Measurements from ENCODE around the gene ZDHHC13.

ZDHHC13 gene

DNA sequence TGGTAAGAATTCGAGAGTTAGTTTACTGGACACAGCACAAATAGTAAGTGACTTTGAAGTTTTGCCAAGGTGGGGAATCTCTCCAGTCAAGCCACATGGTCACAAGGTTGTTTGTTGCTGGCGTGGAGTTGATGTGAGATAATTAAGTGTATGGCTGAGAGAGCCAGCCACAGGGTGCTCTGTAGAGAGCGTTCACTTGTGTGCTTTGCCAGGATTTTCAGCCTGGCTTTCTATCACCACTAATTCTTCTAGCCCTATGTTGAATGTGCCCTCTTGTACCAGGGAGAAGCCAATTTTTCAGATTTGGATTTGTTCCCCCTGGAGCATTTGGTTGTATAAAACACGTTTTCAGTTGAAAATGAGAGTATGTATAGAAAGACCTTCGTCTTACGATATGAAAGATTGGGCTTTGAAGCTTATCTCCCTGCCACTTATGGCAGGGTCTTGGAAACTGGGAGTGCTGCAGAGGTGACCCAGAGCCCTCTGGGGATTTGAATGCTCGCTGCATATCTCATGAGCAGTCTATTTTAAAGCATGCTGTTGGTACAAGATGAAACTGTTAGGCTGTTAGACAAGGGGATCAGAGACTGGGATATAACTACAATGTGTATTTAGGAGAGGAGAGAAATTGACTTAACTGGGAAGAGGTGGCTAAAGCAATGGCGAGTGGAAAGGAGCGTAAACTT lies 56.2 kb downstream of the ZDHHC13 start:
- DNase-seq, result no peak

DNA sequence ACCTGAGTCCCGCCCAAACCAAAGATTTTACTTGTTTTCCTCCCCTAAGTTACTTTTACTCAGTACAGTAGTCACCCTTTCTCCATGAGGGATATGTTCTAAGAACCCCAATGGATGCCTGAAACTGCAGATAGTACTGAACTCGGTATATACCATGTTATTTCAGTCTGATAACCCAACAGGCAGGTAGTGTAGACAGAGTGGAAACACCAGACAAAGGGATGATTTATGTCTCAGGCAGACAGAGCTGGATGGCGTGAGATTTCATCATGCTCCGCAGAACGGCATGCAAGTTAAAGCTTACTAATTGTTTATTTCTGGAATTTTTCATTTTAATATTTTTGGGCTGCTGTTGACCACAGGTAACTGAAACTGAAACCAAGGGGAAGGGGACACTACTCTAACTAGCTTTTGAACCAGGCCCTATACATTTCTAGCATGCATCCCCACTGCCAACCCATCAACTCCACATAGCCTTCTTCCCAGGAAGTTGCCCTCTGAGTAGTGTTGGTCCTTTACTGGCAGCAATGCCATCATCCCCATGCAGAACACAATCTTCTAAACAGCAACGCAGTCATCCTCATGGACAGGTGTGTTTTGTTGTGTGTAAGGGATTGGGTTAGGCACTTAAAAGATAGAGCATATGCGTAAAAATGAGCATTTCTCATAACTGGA lies 57.1 kb downstream of the ZDHHC13 start:
- no peak for DNase-seq

- DNase-seq, result no peak
These were observed 59.7 kb downstream of the ZDHHC13 start for GRCh38 chr11:19176629-19177186.

DNA sequence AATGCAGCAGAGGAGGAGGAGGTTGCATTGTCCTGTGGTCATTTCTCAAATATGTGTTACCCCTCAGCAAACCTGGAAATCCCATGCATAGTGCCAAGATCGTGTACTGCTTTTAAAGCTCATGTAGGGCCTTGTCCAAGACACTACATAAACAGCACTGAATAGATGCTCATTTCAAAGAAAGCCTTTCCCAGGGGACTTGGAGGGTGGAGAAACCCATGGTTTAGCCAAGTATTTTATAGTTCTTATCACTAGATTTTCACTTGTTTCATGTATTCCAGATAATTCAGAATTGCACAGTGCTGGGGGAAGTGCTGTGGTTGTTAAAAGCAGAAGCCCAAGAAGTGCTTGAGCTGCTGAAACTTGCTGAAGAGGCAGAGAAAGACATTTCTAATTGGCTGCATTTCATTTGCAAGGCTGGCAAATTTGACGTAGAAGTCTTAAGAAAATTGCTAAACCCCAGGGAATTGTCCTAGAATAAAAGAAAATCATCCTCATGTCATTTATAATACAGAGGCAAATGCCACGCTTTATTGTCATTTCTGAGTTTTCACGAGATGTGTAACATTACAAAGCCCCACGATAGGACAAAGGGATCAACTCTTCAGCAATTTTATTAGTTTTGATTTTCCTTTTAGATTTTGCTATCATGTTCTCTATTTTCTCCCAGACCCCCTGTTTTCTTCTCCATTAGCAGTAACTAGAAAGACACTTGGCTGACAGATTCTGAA lies 64.7 kb downstream of the ZDHHC13 start:
- DNase-seq, result no peak

- DNase-seq, result no peak
These were observed 66.7 kb downstream of the ZDHHC13 start for GRCh38 chr11:19183646-19184045.

DNA sequence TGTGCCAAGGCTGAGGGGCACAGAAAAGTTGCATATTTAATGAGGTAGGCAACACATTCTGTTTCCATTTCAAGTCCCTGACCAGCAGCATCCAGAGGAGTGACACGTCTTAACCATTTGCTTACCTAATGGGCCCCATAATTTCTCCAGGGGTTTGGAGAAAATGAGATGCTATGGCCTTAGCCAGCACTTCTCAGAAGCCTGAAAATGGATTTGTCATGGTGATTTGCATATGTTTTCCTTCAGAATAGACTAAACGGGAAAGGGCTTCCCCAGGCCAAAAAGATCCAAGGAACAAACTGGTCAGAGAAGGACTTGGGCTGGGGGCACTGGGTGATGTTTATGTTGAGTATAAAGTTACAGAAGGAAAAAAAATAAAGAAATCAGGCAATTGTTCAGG lies 68.1 kb downstream of the ZDHHC13 start:
- DNase-seq, result no peak

- no peak for DNase-seq
These were observed 68.6 kb downstream of the ZDHHC13 start for GRCh38 chr11:19185516-19186052.

DNA sequence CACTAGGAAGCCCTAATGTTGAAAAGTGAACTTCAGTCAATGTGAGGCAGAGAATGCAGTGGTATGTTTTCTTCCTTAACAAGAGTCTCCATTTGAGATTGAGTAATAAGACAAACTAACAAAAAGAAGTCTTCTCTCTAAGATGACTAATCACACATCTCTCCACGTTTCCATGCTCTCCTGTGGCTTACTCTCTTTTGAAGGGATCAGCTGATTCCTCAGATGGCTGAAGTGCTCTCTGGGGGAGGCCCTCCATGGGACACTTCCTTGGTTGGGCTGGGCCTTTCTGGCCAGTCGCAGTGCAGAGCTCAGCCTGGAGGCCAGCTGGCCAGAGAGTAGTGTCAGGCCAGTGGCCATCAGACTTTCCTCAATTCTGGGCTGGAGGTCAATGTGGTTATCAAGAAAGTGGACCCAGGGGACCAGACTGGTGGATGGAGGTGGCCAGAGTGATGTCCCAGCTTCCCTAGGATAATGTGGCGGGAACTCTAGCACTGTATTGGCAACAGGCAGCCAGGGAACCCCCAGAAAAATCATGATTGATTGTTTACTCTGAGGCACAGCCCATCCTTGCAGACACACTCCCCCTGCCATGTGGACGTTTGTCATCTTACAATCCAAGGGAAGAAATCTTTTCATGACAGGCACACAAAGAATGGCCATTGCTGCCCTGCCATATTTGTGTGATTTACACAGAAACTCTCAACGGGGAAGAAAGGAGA lies 70.3 kb downstream of the ZDHHC13 start:
- no peak for DNase-seq

DNA sequence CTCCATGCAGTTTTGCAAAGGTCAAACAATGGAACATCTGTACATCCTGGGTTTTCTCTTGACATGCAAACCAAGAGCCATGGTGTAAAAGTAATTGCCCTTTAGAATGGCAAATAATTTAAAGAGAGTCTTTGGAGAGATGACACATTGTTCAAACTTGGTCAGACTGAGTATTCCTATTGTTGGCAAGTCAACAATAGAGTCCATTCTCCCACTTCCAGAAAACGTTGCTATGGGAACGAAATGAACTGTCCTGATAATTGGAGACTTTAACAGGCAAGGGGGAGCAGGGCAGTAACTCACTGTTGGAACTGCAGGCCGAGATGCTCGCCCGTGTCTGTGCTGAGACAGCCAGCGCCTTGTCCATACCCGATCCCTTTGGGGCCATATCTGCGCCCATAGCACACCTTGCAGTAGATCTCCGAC lies 70.9 kb downstream of the ZDHHC13 start:
- DNase-seq, result no peak

DNA sequence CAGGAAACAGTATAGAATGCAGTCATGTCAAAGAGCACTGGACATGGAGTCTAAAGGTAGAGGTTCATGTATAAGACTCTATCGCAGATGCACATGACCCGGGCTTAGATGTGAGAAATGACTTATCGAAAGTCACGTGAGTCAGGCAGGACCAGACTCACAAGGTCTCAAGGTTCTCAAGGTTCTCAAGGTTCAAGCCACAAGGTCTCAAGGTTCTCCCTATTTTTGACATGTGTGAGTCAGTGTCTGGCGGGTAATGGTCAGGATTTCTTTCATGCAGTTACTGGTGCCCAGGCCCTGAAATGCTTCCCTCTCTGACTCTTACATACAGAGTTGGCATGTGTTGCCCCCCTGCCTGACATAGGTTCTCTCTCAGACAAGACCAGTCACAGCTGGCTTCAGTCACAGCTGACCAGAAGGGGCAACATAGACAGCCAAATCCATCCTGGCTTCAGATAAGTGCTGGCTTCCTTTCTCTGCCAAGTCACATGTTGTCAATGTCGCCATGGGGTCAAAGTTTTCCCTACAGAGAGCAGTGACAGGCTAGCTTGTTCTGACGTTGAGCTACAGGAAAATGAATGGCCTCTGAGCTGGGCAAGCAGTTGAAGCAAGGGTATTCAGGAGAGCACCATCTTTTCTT lies 74.7 kb downstream of the ZDHHC13 start:
- no peak for DNase-seq

DNA sequence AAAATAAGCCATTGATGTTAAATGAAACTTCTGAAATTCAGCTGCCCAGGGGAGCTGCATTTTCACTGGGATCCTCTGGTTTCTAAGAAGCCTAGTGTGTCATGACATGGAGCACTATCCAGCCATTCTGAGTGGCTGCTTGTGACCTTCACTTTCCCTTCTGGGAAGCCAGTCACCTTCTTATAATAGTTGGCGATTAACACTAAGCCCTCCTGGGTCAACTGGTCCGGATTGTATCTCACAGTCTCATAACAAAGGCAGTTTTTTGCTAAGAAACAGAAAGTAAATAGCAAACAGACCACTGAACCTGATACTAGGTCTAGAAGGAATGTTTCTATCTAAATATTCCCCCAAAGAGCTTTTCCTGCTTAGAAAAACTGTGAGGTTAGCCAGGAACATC lies 76.9 kb downstream of the ZDHHC13 start:
- no peak for DNase-seq

DNA sequence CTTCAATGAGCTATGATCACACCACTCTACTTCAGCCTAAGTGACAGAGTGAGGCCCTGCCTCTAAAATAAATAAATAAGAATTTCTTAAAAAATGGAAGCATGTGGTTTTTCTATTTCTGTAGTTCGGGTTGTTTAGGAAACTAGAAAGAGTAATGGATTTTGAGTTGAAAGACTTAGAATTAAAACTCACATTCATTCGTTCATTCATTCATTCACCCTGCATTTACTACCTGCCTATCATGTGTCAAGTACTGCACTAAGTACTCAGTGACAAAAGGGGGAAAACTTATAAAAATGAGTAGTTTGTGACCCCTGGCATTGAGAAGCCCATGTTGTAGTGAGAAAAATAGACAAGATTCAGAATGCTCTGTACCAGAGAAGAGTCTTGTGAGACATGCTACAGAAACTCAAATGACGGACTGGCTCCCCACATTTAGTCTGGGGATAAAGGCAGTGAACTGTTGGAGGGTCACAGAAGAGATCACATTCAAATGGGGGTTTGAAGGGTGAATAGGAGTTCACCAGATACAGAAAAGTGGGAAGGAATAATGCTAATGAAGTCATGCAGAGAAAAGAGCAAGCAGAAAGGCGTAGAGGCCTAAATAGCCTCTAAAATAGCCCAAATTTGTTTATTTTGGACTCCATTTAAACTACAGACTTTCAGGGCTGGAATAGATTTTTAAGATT lies 77.8 kb downstream of the ZDHHC13 start:
- no peak for DNase-seq

- DNase-seq, result no peak
These were observed 79.5 kb downstream of the ZDHHC13 start for GRCh38 chr11:19196432-19196831.

- DNase-seq, result no peak
These were observed 82.1 kb downstream of the ZDHHC13 start for GRCh38 chr11:19199048-19199447.

- DNase-seq, result no peak
These were observed 82.8 kb downstream of the ZDHHC13 start for GRCh38 chr11:19199771-19200170.

DNA sequence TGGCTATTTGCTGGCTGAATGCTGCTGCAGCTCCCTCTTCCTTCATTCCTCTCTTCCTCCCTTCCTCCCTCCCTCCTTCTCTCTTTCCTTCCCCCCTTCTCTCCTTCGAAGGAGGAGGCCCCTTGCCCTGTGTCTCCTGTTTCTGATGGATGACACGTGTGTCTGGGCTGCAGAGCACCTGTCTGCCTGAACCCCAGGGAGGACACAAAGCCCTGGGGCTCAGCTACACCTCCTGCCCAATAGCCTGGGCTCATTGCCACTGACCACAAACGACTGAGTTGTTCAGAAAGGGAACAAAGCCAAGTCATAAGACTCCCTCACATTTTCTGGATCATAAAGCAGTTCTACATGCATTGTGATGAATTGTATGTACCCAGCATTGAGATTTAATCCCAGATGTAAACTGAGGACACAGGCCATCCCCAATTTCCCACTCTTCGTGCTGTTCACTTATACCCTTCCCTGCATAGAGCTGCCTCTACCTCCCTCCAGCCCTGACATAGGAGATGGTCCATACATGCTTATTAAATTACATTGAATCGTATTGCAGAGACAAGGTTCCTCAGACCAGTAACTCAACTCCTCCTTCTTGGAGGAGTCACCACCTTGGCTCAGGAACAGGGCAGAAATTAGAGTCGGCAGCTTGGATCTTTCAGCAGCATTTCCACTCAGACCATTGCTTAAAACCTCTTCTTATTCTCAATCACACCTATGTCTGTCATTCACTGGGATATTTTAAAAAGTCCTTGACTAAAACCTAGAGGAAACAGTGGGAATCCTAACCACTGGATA lies 83.6 kb downstream of the ZDHHC13 start:
- DNase-seq, result no peak

DNA sequence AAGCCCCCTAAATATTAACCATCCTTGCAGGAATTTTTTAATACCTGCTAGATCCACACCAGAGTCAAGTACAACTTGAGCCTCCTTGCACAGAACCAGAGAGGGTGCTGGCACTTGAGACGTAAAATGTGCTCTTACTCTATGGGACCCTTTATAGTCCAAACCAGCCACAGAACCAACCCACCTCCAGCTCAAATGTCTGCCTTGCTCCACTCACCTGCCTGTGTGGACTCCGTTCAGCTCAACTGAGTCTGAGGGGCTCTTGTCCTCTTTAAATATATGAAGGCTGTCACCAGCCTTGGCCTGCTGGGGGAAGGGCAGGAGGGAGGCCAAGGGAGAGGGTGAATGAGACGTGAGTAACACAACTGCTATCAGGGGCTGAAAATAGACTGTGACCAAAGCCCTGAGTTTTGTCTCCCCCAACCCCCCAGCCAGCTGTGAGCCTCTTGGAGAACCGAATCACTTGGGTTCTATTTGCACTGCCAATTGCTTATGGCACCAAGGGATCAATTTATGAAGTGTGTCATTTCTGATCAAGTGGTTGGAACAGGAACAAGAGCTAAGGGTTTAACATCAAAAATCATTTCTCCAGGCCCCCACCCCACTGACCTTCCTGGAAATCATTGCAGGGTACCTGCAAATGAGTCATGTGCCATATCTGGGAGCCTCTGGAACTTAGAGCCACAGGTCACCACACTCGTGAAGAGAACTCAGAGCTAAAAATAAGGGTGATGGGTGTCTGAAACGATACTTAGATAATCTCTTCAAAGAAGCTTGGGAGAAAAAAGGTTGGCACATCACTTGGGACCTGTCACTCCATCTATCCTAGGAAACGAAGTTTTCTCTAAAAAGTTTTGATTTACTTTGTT lies 85.0 kb downstream of the ZDHHC13 start, which contains the start of gene CSRP3:
CSRP3 (minus strand) TSS at position 247 of the 869 bp plus-strand sequence. CDS start 9,535 bp downstream, outside the sequence.
- no peak for DNase-seq

- DNase-seq, result no peak
These were observed 87.9 kb downstream of the ZDHHC13 start for GRCh38 chr11:19204836-19205235.

DNA sequence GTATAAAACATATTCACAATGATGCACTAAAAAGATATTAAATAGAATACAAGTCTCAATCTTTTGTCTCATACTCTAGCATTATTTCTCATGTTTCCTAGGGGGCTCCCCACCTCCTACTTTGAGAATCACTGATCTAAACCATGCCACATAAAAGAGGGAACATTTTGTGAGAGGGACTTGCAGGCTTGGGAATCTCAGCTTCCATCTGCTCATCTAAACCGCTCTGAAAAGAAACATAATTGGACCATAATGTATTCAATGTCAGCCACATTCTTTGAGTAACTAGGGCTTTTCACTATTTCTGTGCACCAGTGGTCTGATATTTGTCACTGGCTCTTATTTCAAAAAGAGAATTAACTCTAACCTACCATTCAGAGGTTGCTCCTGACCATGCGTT lies 91.2 kb downstream of the ZDHHC13 start:
- DNase-seq, result no peak
